Uterus (tissue), 2 donors: ENCODE results near the gene ZNF292.

Source experiments
- POLR2A ChIP-seq, 2 donors: fragments of 450-650 bp; IDR thresholded peaks; one replicate each; pipeline ENCODE4 v1.6.1; 2016; ENCODE audit warnings: antibody characterized with exemption in 2 of 2, mild to moderate bottlenecking in 1 of 2, moderate library complexity in 1 of 2
- TF ChIP-seq, protein P1 (sequence below), 4 experiments: fragments of 200-600 bp in 2 of 4; fragments of 450-650 bp in 2 of 4; sonication (generic) in 2 of 4; IDR thresholded peaks; one replicate each; pipeline ENCODE4 v1.5.1; 2016 to 2019; ENCODE audit warnings: antibody characterized with exemption in 4 of 4, mild to moderate bottlenecking in 2 of 4, moderate library complexity in 1 of 4

DNA sequence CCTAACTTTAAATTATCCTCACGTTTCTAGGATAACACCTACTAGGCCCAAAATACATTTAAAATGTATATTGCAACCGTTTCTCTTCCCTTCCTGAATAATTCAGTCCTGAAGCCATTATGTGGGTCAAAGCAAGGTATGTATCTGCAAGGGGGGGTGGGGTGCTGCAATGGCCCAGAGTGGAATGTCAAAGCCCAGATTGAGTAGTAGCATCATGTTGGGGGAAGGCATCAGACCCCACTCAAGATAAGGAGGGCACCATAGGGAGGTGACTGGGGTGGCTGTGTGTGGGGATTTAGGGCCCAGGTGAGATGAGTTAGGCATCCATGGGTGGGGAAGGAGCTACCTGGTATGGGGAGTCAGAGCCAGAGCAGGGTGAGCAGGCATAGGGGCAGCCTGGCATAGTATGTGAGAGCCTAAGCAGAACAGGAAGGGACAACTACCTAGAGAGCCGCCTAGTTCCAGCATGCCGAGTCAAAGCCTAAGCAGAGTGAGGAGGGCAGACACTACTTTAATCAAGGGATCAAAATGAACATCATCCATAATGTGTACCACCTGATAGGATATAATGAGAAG, 48.2 kb downstream of the ZNF292 start:
- TF ChIP-seq, protein P1, sequence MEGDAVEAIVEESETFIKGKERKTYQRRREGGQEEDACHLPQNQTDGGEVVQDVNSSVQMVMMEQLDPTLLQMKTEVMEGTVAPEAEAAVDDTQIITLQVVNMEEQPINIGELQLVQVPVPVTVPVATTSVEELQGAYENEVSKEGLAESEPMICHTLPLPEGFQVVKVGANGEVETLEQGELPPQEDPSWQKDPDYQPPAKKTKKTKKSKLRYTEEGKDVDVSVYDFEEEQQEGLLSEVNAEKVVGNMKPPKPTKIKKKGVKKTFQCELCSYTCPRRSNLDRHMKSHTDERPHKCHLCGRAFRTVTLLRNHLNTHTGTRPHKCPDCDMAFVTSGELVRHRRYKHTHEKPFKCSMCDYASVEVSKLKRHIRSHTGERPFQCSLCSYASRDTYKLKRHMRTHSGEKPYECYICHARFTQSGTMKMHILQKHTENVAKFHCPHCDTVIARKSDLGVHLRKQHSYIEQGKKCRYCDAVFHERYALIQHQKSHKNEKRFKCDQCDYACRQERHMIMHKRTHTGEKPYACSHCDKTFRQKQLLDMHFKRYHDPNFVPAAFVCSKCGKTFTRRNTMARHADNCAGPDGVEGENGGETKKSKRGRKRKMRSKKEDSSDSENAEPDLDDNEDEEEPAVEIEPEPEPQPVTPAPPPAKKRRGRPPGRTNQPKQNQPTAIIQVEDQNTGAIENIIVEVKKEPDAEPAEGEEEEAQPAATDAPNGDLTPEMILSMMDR (IDR thresholded peaks at IDR 0.05): no peak
- no peak for TF ChIP-seq POLR2A (IDR thresholded peaks at IDR 0.05)
